Suppressor macrophage (primary cell): ENCODE results near the gene LAMA3.

Source experiments
- DNase-seq, 4 experiments: peaks; one replicate each; pipeline ENCODE4 v3.0.0-alpha.2; 2020 to 2022

LAMA3 gene

GRCh38 chr18:23669804-23670405 lies 19.3 kb upstream of the LAMA3 start:
- no peak for DNase-seq

- DNase-seq: peak in 1 of 4 experiments; percentile 25
Measured at GRCh38 chr18:23671564-23671963, 17.7 kb upstream of the LAMA3 start.

GRCh38 chr18:23673725-23674124 lies 15.5 kb upstream of the LAMA3 start:
- DNase-seq: no peak

GRCh38 chr18:23675236-23675635 lies 14.0 kb upstream of the LAMA3 start:
- DNase-seq: no peak

GRCh38 chr18:23675896-23676295 lies 13.4 kb upstream of the LAMA3 start:
- no peak for DNase-seq

- no peak for DNase-seq
Measured at GRCh38 chr18:23682045-23682444, 7.2 kb upstream of the LAMA3 start.

- no peak for DNase-seq
Measured at GRCh38 chr18:23682472-23682871, 6.8 kb upstream of the LAMA3 start.

GRCh38 chr18:23683155-23683554 lies 6.1 kb upstream of the LAMA3 start:
- no peak for DNase-seq

- DNase-seq: no peak
Measured at GRCh38 chr18:23683671-23684070, 5.6 kb upstream of the LAMA3 start.

- DNase-seq: no peak
Measured at GRCh38 chr18:23684515-23685197, 4.6 kb upstream of the LAMA3 start.

- no peak for DNase-seq
Measured at GRCh38 chr18:23688528-23688927, 725 bp upstream of the LAMA3 start.

- no peak for DNase-seq
Measured at GRCh38 chr18:23689616-23690504, 607 bp downstream of the LAMA3 start.

- no peak for DNase-seq
Measured at GRCh38 chr18:23690505-23691068, 1.3 kb downstream of the LAMA3 start.

GRCh38 chr18:23693846-23694245 lies 4.6 kb downstream of the LAMA3 start:
- DNase-seq: no peak

GRCh38 chr18:23694637-23695430 lies 5.6 kb downstream of the LAMA3 start:
- no peak for DNase-seq

GRCh38 chr18:23701017-23701416 lies 11.8 kb downstream of the LAMA3 start:
- DNase-seq: no peak

GRCh38 chr18:23701544-23702064 lies 12.4 kb downstream of the LAMA3 start:
- no peak for DNase-seq

- DNase-seq: no peak
Measured at GRCh38 chr18:23702606-23703005, 13.4 kb downstream of the LAMA3 start.

- DNase-seq: peak; percentile 45 to 61 (median 52)
Measured at GRCh38 chr18:23703057-23703986, 14.1 kb downstream of the LAMA3 start.

GRCh38 chr18:23703987-23704384 lies 14.7 kb downstream of the LAMA3 start:
- no peak for DNase-seq

GRCh38 chr18:23704806-23705205 lies 15.6 kb downstream of the LAMA3 start:
- no peak for DNase-seq
